ENCODE results near the gene TNFRSF14. TPM values are rescaled to one million over a fixed set of nuclear protein-coding genes. Genes with fewer than 3 reads are reported as not detected.

TNFRSF14 gene
- total and polyA plus RNA-seq, 2 experiments from 2014 or later = not detected

DNA sequence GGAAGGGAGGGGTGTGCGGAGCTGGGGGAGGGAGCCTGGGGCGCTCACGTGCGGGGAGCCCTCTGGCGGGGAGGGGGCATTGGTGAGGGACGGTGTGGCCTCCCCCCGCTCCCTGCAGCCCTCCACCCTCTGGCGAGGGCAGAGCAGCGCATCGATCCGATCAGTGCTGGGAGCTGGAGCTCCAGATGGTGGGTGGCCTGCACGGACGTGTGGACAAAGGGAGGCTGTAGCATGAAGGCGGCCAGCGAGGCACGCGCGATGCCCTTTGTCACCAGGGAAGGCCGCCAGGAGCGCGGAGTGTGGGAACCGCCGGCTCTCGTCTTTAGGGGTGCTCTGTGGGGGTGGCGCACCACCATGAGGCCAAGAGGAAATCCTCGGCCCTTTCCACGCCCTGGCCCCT lies 20.7 kb upstream of the TNFRSF14 start:
- DNase-seq (ENCODE audit: low spot score) = peak; percentile 43
- Mint-ChIP-seq H3K9me3 (no peaks in the 10 kb centered on the region), H3K27ac (no peak overlapping the region), H3K27me3 (ENCODE audit: insufficient read depth, low read depth, poor library complexity) (peaks cover 41% of the 10 kb centered on the region), H3K4me1 (peaks cover 13% of the 10 kb centered on the region), H3K36me3 (ENCODE audit: low read depth) (no peaks in the 10 kb centered on the region), H3K4me3 (no peak overlapping the region)
- Histone ChIP-seq H3K4me2 (peak overlapping the region; percentile 60), H3K27me3 (ENCODE audit: insufficient read depth) (peaks cover 35% of the 10 kb centered on the region), H3K4me3 (0 out of 2 replicates have a peak overlapping the region, but pooled peaks have one; percentile 17), H3F3A (replicated peaks; ENCODE audit: low read depth) (no peaks in the 10 kb centered on the region), H4K20me1 (replicated peaks; ENCODE audit: insufficient read depth) (no peaks in the 10 kb centered on the region), H3K27ac (ENCODE audit: low read depth) (no peak overlapping the region), H2AFZ (0 out of 2 replicates have a peak overlapping the region, but pooled peaks have one; percentile 56), H3K9me2 (ENCODE audit: insufficient read depth) (no peaks in the 10 kb centered on the region), H3K36me3 (ENCODE audit: insufficient read depth) (no peaks in the 10 kb centered on the region), H3K79me2 (replicated peaks; ENCODE audit: insufficient read depth) (no peaks in the 10 kb centered on the region), H3K4me1 (ENCODE audit: insufficient read depth) (peaks cover 9% of the 10 kb centered on the region)
- TF ChIP-seq, protein P1, sequence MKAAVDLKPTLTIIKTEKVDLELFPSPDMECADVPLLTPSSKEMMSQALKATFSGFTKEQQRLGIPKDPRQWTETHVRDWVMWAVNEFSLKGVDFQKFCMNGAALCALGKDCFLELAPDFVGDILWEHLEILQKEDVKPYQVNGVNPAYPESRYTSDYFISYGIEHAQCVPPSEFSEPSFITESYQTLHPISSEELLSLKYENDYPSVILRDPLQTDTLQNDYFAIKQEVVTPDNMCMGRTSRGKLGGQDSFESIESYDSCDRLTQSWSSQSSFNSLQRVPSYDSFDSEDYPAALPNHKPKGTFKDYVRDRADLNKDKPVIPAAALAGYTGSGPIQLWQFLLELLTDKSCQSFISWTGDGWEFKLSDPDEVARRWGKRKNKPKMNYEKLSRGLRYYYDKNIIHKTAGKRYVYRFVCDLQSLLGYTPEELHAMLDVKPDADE (IDR thresholded peaks at IDR 0.05) = no peak
- TF ChIP-seq JUNB (IDR thresholded peaks at IDR 0.05; ENCODE audit: unreplicated experiment) = no peak
- TF ChIP-seq EZH2phosphoT487 (IDR thresholded peaks at IDR 0.05; ENCODE audit: unreplicated experiment) = no peak
- ATAC-seq = peak; percentile 25

DNA sequence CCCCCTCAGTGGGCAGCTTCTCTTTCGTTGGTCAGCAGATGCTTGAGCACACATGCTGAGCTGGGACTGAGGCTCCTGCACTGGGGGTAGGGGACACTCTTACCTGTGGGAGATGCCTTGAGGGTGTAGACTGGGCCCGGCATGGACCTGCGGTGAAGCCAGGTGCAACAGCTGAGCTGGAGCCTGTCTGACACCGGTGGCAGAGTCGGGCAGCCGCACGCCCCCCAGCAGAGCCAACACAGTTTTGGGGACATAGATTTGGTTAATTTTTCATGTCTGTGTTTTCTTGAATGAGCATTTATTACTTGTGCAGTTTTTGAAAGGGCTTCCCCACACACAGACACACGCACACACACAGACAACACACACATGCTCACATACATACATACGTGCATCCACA lies 20.2 kb upstream of the TNFRSF14 start:
- ATAC-seq (no peak), DNase-seq (ENCODE audit: low spot score) (no peak)
- H3K4me1 Mint-ChIP-seq = peaks cover 13% of the 10 kb centered on the region
- Histone ChIP-seq H4K20me1 (replicated peaks; ENCODE audit: insufficient read depth) (no peaks in the 10 kb centered on the region), H2AFZ (0 out of 2 replicates have a peak overlapping the region, but pooled peaks have one; percentile 56), H3K4me1 (ENCODE audit: insufficient read depth) (peaks cover 9% of the 10 kb centered on the region), H3K4me3 (no peak overlapping the region), H3K27ac (ENCODE audit: low read depth) (no peak overlapping the region), H3K79me2 (replicated peaks; ENCODE audit: insufficient read depth) (no peaks in the 10 kb centered on the region), H3F3A (replicated peaks; ENCODE audit: low read depth) (no peaks in the 10 kb centered on the region), H3K36me3 (ENCODE audit: insufficient read depth) (no peaks in the 10 kb centered on the region), H3K27me3 (ENCODE audit: insufficient read depth) (peaks cover 31% of the 10 kb centered on the region), H3K4me2 (peak overlapping the region; percentile 48; the same call in 1 of the 2 replicates), H3K9me2 (ENCODE audit: insufficient read depth) (no peaks in the 10 kb centered on the region)
- peaks cover 36% of the 10 kb centered on the region for H3K27me3 Mint-ChIP-seq (ENCODE audit: insufficient read depth, low read depth, poor library complexity)
- no peak overlapping the region for H3K4me3 Mint-ChIP-seq
- no peaks in the 10 kb centered on the region for H3K36me3 Mint-ChIP-seq (ENCODE audit: low read depth)
- no peak overlapping the region for H3K27ac Mint-ChIP-seq
- no peaks in the 10 kb centered on the region for H3K9me3 Mint-ChIP-seq
- TF ChIP-seq EZH2phosphoT487 (IDR thresholded peaks at IDR 0.05; ENCODE audit: unreplicated experiment) (no peak), STAT1 (IDR thresholded peaks at IDR 0.05; ENCODE audit: unreplicated experiment) (no peak), CREB1 (CRISPR knock-in tag; IDR thresholded peaks at IDR 0.05; ENCODE audit: low read depth) (no peak), ZNF114 (CRISPR knock-in tag; IDR thresholded peaks at IDR 0.05) (no peak), ZNF331 (CRISPR knock-in tag; IDR thresholded peaks at IDR 0.05; ENCODE audit: low read depth) (no peak), NANOG (IDR thresholded peaks at IDR 0.05; ENCODE audit: borderline replicate concordance) (no peak)
- TF ChIP-seq, protein P2, sequence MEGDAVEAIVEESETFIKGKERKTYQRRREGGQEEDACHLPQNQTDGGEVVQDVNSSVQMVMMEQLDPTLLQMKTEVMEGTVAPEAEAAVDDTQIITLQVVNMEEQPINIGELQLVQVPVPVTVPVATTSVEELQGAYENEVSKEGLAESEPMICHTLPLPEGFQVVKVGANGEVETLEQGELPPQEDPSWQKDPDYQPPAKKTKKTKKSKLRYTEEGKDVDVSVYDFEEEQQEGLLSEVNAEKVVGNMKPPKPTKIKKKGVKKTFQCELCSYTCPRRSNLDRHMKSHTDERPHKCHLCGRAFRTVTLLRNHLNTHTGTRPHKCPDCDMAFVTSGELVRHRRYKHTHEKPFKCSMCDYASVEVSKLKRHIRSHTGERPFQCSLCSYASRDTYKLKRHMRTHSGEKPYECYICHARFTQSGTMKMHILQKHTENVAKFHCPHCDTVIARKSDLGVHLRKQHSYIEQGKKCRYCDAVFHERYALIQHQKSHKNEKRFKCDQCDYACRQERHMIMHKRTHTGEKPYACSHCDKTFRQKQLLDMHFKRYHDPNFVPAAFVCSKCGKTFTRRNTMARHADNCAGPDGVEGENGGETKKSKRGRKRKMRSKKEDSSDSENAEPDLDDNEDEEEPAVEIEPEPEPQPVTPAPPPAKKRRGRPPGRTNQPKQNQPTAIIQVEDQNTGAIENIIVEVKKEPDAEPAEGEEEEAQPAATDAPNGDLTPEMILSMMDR (conservative IDR thresholded peaks at IDR 0.05; ENCODE audit: low read depth in 2 of 2) = no peak
- TF ChIP-seq, protein P3, sequence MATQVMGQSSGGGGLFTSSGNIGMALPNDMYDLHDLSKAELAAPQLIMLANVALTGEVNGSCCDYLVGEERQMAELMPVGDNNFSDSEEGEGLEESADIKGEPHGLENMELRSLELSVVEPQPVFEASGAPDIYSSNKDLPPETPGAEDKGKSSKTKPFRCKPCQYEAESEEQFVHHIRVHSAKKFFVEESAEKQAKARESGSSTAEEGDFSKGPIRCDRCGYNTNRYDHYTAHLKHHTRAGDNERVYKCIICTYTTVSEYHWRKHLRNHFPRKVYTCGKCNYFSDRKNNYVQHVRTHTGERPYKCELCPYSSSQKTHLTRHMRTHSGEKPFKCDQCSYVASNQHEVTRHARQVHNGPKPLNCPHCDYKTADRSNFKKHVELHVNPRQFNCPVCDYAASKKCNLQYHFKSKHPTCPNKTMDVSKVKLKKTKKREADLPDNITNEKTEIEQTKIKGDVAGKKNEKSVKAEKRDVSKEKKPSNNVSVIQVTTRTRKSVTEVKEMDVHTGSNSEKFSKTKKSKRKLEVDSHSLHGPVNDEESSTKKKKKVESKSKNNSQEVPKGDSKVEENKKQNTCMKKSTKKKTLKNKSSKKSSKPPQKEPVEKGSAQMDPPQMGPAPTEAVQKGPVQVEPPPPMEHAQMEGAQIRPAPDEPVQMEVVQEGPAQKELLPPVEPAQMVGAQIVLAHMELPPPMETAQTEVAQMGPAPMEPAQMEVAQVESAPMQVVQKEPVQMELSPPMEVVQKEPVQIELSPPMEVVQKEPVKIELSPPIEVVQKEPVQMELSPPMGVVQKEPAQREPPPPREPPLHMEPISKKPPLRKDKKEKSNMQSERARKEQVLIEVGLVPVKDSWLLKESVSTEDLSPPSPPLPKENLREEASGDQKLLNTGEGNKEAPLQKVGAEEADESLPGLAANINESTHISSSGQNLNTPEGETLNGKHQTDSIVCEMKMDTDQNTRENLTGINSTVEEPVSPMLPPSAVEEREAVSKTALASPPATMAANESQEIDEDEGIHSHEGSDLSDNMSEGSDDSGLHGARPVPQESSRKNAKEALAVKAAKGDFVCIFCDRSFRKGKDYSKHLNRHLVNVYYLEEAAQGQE (IDR thresholded peaks at IDR 0.05; ENCODE audit: unreplicated experiment) = no peak
